Right atrium auricular region (tissue), 2 donors: ENCODE data around the gene CARS2. TPM values are rescaled to one million over a fixed set of nuclear protein-coding genes. Genes with fewer than 3 reads are reported as not detected.
"Not testable (repeated sequence)": the region's sequence is repeated elsewhere in the genome, so short reads cannot be mapped to it uniquely, and the experiment has no call there.

Experiments used
- DNase-seq: peaks from one replicate; pipeline ENCODE4 v3.0.0-alpha.2; 2019; ENCODE audit warnings: low spot score
- H3K27ac ChIP-seq, 2 donors: fragments of 200-600 bp; sonication (generic); 1 replicate in 1 of 2; 2 replicates in 1 of 2; pipeline ENCODE4 v1.5.1; 2016 to 2019
- H3K27me3 ChIP-seq, 2 donors: fragments of 200-600 bp; sonication (generic); one replicate each; pipeline versions ENCODE4 v1.5.1 to v1.6.0; 2017 to 2019
- H3K36me3 ChIP-seq: fragments of 200-600 bp; sonication (generic); one replicate; pipeline ENCODE4 v1.5.1; 2016
- H3K4me1 ChIP-seq, 2 donors: fragments of 200-600 bp; sonication (generic); one replicate each; pipeline versions ENCODE4 v1.5.1 to v1.6.0; 2017 to 2019
- H3K4me3 ChIP-seq, 2 donors: fragments of 200-600 bp; sonication (generic); 1 replicate in 1 of 2; 2 replicates in 1 of 2; pipeline ENCODE4 v1.5.1; 2017 to 2019; ENCODE audit warnings: mild to moderate bottlenecking in 1 of 2, moderate library complexity in 1 of 2
- H3K9me3 ChIP-seq, 2 donors: fragments of 200-600 bp; sonication (generic); one replicate each; pipeline ENCODE4 v1.5.1; 2019
- total RNA-seq, 2 donors: library from RNA; depleted of rRNA; stranded (reverse); fragments of >200 nt; gene quantifications; one replicate each; pipeline ENCODE4 v1.1.0, GENCODE V29; 2016
- TF ChIP-seq, protein P1 (sequence below), 2 donors: fragments of 200-600 bp; sonication (generic); IDR thresholded peaks; one replicate each; pipeline ENCODE4 v1.5.1; 2019; ENCODE audit warnings: antibody characterized with exemption in 2 of 2

The CARS2 gene
- total RNA-seq, 2 donors from 2014 or later = 28.5 to 30.7 TPM

DNA sequence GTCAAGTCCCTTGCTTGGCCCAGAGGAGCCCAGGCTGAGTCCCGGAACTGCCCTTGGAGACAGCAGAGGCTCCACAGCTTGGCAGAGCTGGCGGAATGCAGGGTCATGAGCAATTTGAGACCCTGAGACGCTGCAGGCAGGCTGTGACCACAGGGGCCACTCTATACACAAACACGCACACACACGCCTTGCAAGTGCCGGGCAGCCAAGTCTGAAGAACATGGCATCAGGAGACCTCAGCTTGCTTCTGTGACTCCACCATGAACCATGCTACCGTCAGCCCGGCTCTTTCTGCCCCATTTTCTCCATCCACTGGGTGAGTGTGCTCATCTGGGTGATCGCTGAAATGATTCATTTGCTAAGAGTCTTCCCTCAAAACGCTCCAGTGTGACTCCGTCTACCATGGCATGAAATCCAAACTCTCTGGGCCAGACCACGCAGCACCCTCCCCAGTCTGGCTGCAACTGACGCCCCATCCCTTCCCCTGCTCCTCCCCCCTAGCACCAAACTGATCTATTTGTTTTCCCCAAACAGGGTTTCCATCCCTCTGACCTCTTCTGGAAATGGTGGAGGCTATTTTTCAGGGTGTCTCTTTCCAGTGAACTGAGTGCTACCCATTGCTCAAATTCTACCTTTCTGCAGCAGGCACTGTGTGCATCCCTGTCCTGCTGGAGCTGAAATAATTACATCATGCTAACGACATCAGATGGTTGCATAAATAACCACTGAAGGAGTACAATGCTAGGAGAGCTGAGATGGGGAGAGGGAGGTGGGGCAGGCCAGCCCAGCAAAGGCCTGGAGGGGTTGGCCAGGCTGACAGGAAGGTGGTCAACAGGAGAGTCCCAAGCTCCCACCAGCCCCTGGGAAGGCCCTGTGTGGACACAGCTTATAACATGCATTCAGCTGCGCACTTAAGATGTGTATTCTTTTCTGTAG, 3.1 kb downstream of the CARS2 start:
- H3K36me3 ChIP-seq = peaks cover 29% of the 10 kb centered on the region
- H3K27me3 ChIP-seq = no peaks in the 10 kb centered on the region
- peaks cover 0 to 30% of the 10 kb centered on the region in 2 donors for H3K4me1 ChIP-seq
- TF ChIP-seq, protein P1, sequence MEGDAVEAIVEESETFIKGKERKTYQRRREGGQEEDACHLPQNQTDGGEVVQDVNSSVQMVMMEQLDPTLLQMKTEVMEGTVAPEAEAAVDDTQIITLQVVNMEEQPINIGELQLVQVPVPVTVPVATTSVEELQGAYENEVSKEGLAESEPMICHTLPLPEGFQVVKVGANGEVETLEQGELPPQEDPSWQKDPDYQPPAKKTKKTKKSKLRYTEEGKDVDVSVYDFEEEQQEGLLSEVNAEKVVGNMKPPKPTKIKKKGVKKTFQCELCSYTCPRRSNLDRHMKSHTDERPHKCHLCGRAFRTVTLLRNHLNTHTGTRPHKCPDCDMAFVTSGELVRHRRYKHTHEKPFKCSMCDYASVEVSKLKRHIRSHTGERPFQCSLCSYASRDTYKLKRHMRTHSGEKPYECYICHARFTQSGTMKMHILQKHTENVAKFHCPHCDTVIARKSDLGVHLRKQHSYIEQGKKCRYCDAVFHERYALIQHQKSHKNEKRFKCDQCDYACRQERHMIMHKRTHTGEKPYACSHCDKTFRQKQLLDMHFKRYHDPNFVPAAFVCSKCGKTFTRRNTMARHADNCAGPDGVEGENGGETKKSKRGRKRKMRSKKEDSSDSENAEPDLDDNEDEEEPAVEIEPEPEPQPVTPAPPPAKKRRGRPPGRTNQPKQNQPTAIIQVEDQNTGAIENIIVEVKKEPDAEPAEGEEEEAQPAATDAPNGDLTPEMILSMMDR (IDR thresholded peaks at IDR 0.05) = no peak
- H3K4me3 ChIP-seq = no peak overlapping the region
- H3K27ac ChIP-seq = no peak overlapping the region
- H3K9me3 ChIP-seq = no peaks in the 10 kb centered on the region
- no peak for DNase-seq

DNA sequence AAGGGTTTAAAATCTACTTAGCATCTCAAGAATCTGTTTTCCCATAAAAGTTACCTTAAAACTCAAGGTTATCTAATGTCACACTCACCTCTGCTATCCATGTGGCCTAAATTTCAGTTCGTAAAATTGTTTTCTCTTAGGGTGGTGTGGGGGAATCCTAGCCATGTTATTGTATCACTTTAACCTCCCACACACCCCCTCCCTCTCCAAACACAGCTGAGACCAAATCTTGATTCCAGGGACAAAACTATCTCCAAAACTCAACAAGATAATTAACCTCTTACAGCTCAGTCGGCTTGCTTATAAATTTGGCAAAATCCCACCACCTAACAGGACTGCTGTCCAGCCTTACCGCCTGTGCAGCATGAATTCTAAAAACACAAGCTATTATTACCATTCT, 3.8 kb downstream of the CARS2 start:
- TF ChIP-seq, protein P1 (IDR thresholded peaks at IDR 0.05) = no peak
- Histone ChIP-seq H3K36me3 (peaks cover 36% of the 10 kb centered on the region), H3K27ac (no peak overlapping the region)

DNA sequence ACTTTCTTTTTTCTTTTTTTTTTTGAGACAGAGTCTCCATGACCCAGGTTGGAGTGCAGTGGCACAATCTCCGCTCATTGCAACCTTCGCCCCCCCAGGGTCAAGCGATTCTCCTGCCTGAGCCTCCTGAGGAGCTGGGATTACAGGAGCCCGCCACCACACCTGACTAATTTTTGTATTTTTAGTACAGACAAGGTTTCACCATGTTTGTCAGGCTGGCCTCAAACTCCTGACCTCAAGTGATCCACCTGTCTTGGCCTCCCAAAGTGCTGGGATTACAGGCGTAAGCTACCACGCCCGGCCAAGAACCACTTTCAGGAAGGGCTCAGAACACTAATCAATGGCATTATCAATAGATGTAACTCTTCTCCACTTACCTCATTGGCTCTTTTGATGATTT, 4.9 kb downstream of the CARS2 start:
- H3K36me3 ChIP-seq = peaks cover 36% of the 10 kb centered on the region
- not testable (repeated sequence) for H3K4me3 ChIP-seq, H3K9me3 ChIP-seq, H3K27me3 ChIP-seq, DNase-seq, H3K27ac ChIP-seq
- peaks cover 0 to 22% of the 10 kb centered on the region in 2 donors for H3K4me1 ChIP-seq

More for the DNA sequence above, 3.8 kb downstream of the CARS2 start:
- Histone ChIP-seq H3K27me3 (no peaks in the 10 kb centered on the region), H3K4me3 (no peak overlapping the region), H3K9me3 (no peaks in the 10 kb centered on the region), H3K4me1 (peaks cover 0 to 30% of the 10 kb centered on the region in 2 donors)
- DNase-seq = no peak

DNA sequence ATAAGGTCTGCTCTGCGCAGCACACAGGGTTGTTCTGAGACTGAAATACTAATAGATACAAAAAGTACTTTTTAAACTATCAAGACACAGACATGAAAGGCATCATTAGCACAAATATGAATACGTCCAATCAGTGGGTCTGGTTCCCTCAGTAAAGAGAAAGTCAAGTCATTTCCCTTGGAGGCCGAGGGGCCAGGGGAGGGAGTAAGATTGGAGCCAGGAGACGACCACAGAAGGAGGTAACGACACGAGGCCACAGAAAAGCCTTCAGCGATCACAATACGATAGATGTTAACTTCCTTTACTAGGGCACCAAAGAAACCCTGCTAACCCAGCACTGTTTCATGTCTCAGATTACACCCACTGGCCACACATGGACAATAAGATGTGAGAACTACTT, 5.3 kb downstream of the CARS2 start:
- DNase-seq = no peak
- Histone ChIP-seq H3K9me3 (no peaks in the 10 kb centered on the region), H3K27me3 (no peaks in the 10 kb centered on the region), H3K36me3 (peaks cover 36% of the 10 kb centered on the region), H3K27ac (no peak overlapping the region), H3K4me3 (no peak overlapping the region), H3K4me1 (peaks cover 0 to 22% of the 10 kb centered on the region in 2 donors)
- TF ChIP-seq, protein P1 (IDR thresholded peaks at IDR 0.05) = no peak

DNA sequence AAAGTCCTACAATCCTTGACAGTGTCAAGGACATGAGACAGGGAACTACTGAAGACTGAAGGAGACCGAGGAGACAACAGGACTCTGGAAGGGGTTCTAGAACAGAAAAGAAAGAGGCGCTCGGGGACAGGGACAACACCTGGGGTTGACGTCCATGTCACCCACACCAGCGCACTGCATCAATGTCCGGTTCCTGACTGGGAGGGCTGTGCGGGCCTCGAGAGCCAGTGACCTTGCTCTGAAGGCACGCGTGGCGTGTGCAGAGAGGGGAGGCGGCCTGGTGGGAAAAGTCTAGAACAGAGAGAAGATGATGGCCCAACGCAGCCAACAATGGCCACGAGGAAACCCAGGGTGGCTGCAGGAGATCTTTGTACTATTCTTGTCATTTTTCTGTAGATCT, 5.7 kb downstream of the CARS2 start:
- Histone ChIP-seq H3K4me3 (no peak overlapping the region), H3K4me1 (peaks cover 0 to 19% of the 10 kb centered on the region in 2 donors), H3K27ac (no peak overlapping the region), H3K9me3 (no peaks in the 10 kb centered on the region), H3K36me3 (peaks cover 36% of the 10 kb centered on the region), H3K27me3 (no peaks in the 10 kb centered on the region)
- DNase-seq = no peak
- TF ChIP-seq, protein P1 (IDR thresholded peaks at IDR 0.05) = no peak
